Kidney capillary endothelial cell (primary cell): ENCODE results near the gene ERBB2.

Experiments used
- DNase-seq: peaks from one replicate; pipeline ENCODE4 v3.0.0-alpha.2; 2018; ENCODE audit warnings: low spot score

The ERBB2 gene

DNA sequence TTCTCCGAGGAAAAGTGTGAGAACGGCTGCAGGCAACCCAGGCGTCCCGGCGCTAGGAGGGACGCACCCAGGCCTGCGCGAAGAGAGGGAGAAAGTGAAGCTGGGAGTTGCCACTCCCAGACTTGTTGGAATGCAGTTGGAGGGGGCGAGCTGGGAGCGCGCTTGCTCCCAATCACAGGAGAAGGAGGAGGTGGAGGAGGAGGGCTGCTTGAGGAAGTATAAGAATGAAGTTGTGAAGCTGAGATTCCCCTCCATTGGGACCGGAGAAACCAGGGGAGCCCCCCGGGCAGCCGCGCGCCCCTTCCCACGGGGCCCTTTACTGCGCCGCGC lies at the start of gene ERBB2:
Gene ERBB2 (plus strand): TSS at position 247 of the 330 bp plus-strand sequence. CDS start 175 bp downstream, outside the sequence.
- no peak for DNase-seq

DNA sequence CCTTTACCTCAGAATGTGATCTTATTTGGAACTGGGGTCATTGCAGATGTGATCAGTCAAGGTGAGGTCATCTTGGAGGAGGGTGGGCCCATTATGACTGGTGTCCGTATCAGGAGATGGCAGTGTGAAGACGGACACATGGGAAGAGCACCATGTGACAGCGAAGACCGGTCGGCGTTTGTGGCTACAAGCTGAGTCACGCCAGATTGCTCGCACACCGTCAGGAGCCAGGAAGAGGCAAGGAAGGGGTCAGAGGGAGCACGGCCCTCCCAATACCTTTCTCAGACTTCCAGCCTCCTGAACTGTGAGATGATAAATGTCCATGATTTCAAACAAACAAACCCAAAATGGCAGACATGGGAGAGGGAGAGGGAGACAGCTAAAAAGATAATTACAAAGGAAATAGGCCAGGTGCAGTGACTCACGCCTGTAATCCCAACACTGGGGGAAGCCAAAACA lies 49.7 kb upstream of the ERBB2 start:
- no peak for DNase-seq

DNA sequence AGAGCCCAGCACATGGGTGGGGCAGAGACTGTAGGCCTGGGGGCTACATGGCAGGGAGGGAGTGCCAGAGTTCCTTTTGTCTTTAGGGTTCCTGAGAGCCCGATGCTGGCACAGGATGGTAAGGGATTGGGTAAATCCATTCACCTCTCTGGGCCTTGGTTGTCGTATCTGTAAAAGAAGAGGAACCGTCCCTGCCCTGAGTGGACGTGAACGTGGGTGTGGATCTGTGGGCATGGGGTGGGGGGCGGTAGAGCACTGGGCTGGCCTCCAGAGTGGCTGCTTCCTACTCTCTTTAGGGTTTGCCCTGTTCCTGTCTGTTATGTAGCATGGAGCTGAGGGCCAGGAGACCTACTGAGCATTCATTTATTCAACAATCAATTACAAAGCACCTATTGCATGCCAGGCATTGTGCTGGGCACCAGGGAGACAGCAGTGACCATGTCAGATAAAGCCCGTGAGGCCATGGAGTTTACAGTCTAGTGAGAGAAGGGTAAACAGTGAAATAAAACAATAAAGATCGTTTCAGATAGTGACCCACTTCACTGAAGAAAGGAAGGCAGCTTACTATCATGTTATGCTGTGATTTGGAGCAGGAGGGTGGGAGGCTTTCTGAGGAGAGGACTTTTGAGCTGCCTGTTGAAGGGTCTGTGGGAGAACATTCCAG lies 47.8 kb upstream of the ERBB2 start:
- no peak for DNase-seq

DNA sequence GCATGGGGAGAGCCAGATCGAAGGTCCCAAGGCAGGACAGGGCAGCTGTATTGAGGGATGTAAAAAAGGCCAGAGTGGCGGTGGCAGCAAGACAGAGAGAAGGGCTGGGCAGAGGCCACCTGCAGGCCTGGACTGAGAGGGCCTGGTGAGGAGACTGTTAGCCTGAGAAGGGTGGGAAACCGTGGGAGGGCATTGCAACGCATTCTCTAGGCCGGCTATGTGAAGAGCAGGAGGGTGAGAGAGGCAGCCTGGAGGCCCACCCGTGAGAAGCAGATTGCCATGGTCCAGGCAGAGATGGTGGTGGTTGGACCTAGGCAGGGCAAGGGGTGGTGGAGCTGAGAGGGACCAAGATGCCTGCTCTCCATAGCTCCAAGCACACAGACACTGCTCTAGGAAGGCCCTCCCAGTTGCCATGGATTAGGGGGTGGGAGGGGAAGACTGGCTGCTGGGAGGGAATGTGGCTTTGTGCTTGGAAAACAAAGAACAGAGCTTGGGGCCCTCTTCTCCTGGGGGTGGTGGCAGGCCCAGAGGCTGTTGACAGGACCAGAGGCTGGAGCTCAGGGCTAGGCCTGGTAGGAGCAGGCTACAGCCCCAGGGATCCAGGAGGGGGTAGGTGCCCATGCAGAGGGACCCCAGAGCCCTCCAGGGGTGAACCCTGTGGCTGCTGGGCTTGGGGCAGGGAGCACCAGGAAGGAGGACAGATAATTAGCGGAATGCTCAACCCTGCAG lies 47.1 kb upstream of the ERBB2 start:
- no peak for DNase-seq

DNA sequence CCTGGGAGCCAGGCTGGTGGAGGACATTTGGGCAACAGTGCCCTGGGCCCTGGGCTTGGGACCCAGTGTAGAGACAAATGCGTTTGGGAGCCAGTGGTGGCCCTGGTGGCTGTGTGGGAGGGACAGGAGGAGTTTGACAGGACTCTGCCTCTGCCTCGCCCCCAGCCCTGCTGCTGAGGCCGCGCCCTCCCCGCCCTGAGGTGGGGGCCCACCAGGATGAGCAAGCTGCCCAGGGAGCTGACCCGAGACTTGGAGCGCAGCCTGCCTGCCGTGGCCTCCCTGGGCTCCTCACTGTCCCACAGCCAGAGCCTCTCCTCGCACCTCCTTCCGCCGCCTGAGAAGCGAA lies 46.6 kb upstream of the ERBB2 start:
- DNase-seq: no peak

DNA sequence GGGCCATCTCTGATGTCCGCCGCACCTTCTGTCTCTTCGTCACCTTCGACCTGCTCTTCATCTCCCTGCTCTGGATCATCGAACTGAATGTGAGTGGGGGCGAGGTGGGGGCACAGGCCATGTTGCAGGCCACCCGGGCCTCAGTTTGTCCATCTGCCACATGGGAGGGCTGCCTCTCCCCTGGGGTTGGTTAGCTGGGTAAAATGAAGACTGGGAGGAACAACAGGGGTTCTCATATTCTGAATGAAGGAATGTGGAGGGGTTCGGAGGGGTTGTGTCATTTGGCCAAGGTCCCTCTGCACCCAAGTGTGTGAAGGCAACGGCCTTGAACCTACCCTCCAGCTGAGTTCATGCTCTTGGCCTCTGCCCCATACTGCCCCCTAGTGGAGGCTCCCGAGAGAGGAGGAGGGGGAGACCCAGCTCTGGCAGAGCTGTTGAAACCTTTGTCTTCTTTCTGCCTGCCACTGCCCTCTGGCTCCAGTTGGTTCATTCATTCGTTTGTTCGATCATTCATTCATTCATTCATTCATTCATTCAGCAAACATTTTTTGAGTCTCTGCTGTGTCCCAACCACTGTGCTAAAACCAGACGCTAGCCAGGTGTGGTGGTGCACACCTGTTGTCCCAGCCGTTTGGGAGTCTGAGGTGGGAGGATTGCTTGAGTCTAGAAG lies 46.1 kb upstream of the ERBB2 start:
- peak; percentile 57 for DNase-seq

DNA sequence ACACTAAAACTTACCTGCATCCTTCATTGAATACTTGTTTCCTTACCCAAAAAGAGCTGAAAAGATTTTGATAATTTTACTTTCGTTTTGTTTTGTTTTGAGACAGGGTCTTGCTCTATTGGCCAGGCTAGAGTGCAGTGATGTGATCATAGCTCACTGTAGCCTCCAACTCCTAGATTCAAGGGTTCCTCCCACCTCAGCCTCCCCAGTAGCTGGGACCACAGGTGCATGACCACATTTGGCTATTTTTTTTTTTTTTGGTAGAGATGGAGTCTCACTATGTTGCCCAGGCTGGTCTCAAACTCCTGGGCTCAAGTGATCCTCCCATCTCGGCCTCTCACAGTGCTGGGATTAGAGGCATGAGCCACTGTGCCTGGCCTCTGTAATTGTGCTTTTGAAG lies 44.8 kb upstream of the ERBB2 start:
- no peak for DNase-seq

DNA sequence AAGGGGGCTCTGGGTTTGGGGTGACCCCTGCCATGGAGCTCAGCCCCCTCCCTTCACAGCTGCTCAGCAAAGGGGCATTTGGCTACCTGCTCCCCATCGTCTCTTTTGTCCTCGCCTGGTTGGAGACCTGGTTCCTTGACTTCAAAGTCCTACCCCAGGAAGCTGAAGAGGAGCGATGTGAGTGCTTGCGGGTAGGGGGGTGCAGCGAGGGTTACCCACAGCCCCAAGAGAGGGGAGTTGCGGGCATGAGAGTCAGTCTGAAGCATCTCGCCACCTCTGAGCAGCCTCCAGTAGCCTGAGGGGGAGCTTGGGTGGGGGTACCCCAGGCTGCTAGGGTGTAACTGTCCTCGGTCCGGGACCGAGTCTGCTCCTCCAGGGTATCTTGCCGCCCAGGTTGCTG lies 41.5 kb upstream of the ERBB2 start:
- no peak for DNase-seq

DNA sequence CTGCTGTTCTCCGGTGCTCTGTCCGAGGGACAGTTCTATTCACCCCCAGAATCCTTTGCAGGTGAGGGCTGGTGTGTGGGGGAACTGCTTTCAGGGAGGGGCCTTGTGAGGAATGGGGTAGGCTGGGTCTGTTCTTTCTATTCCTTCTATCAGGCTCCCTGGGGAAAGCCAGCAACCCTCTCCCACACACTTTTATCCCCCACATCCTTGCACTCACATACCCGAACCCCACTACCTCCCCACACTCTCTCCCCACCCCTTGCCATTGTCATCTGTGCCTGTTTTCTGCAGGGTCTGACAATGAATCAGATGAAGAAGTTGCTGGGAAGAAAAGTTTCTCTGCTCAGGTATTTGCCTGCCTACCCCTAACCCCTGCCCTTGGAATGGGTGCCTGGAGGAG lies 41.1 kb upstream of the ERBB2 start:
- no peak for DNase-seq

DNA sequence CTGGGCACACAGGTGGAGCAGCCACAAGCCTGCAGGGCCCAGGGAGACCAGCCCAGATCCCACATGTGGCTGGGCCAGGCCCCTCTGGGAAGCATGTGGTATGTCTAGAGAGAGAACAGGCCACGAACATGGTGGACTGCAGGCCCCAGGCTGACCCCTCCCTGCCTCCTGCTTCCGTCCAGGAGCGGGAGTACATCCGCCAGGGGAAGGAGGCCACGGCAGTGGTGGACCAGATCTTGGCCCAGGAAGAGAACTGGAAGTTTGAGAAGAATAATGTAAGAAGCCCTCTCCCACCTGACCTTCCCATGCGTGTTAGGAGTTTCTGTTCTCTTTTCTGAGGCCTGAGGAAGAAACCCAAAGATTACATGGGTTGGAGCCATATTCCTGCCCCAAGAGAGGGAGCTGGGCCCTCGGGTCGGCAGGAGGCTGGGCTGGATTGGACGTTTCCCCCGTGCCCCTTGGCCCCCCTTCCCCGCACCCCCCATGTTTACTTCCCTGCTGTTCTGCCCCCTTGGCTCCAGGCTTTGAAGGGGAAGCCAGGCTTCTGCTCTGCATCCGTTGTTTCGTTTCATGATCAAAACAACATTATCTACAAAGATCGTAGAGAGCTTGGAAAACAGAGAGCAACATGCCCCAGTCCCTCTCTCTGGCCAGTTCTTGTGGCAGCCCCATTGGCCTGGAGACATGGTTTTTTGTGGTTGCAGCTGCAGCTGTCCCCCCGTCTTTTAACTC lies 40.4 kb upstream of the ERBB2 start:
- no peak for DNase-seq

DNA sequence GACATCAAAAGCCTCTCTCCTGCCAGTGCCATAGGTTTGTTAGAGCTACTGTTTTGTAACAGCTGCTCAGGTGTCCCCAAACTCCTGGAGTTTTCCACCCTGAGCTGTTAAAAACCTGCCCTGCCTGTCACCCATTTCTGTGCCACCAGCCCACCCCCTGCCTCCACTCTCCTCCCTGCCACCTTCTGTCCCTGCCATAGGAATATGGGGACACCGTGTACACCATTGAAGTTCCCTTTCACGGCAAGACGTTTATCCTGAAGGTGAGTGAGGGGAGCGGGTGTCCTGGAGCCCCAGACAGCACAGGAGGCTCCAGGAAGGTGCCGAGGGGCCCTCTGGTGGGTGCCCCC lies 39.9 kb upstream of the ERBB2 start:
- no peak for DNase-seq

DNA sequence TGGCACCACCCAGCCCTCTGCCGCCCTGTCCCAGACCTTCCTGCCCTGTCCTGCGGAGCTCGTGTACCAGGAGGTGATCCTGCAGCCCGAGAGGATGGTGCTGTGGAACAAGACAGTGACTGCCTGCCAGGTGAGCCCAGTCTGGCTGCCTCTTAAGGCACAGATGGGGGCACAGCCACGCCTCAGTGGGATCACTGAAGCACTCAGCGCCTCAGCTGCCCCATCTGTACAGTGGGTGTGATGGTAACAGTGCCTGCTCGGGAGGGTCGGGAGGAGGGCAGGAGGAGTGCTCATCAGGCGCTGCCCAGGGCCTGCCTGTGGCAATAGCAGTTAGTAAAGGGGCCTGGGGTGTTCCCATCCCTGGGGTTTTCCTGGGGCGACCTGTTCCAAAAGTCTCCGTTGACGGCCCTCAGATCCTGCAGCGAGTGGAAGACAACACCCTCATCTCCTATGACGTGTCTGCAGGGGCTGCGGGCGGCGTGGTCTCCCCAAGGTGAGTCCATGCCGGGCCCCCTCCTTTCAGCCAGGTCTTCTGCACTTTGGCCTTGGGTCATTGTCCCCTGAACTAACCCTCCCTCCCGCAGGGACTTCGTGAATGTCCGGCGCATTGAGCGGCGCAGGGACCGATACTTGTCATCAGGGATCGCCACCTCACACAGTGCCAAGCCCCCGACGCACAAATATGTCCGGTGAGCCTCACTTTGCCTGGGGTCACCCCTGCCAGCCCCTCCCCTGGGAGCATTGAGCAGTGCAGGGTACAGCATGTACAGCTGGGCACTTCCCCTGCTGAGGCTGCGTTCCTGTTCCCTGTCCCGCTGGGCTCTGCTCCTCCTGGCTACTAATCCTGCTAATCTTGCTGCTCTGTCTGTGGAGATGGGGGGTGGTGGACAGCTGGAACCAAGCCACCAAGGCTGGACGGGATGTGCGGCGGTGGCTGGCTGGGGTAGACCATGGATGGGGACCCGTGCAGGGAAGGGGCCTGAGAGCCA lies 39.2 kb upstream of the ERBB2 start:
- no peak for DNase-seq

DNA sequence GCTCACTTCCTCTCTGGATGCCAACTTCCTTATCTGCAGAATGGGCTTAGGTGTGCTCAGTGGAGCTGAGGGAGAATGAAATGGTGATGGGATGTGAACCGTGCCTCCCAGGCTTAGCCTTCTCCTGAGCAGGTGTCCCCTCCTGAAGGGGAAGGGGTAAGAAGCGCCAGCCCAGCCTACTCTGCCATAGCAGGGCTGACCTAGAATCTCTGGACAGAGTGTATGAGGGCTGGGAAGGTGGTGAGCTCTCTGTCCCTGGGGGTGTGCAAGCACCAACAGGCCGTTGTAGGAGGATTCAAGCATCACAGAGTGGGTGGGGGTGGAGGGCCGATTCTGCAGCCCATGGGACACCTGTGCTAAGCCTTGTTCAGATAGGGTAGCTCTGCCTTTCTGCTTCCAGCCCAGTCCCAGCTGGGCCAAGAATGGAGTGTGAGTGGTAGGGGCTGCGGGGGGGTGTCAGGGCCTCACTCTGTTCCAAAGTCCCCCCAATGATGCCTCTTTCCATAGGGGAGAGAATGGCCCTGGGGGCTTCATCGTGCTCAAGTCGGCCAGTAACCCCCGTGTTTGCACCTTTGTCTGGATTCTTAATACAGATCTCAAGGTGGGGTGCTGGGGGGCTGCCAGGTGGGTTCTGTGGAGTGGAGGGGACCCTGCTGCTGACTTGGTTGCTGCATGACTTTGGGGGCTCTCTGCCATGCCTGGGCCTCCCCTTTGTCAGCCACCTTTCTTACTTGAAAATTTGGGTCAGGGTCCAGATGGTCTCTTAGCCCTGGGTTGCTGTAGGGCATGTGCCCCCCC lies 37.9 kb upstream of the ERBB2 start:
- DNase-seq: no peak

DNA sequence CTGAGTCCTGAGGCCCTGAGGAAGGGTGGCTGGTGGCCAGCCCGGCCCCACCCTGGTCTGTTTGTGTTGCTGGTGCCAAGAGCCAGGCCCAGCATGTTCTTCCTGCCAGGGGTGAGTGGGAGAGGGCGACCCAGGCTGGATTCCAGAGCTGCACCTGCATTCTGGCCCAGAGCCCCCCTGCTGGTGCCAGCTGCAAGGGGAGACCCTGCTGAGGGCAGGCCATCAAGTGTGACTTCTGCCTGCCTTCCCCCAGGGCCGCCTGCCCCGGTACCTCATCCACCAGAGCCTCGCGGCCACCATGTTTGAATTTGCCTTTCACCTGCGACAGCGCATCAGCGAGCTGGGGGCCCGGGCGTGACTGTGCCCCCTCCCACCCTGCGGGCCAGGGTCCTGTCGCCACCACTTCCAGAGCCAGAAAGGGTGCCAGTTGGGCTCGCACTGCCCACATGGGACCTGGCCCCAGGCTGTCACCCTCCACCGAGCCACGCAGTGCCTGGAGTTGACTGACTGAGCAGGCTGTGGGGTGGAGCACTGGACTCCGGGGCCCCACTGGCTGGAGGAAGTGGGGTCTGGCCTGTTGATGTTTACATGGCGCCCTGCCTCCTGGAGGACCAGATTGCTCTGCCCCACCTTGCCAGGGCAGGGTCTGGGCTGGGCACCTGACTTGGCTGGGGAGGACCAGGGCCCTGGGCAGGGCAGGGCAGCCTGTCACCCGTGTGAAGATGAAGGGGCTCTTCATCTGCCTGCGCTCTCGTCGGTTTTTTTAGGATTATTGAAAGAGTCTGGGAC lies 37.1 kb upstream of the ERBB2 start:
- DNase-seq: no peak

DNA sequence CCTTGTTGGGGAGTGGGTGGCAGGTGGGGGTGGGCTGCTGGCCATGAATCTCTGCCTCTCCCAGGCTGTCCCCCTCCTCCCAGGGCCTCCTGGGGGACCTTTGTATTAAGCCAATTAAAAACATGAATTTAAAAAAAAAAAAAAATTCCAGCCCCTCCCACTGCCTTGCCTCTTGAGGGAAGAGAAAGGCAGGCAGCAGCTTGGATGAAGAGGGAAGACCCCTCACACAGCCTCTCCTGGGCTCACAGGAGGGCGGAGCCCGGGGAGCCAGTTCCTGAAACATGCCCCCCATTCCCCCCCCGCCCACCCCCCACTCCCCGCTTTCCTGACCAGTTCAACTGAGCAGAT lies 36.5 kb upstream of the ERBB2 start:
- DNase-seq: no peak

DNA sequence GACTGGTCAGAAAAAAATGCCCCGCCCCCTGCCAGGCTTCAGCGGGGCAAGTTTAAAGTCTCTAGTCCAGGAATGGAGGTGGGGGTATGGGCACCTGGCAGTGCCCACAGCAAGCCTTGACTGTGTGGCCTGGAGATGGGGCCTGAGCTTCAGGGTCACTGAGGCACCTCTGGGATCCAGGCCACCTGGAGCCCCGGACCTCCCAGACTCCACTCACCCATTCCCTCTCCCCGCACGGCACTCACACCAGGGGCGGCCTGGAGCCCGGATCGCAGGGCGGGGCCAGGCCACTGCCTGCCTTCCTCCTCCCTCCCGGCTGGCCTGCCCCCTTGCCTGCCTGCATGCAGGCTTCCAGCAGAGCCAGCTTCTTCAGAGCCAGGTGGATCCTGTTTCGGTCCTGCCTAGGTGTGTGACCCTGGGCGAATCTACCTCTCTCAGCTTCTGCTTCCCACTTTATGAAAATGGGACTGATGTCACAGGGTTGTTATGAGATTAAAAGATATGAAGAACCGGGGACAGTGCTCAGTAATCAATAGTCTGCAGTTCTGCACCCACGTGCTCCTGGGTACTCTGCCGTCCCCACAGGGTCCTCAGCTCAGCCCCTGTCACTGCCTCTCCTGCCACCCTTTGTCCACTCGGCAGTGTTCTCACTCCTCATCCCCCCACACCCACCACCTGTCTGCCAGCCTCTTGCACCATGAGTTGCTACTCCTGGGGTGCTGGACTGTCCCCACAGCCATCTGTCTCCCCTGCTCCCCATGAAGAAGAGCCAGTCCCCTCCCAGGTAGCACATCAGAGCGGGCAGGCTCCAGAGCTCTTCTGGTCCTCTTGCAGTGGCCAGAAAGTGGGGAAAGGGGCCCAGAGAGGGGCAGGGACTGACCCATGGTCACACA lies 35.9 kb upstream of the ERBB2 start:
- DNase-seq: no peak

DNA sequence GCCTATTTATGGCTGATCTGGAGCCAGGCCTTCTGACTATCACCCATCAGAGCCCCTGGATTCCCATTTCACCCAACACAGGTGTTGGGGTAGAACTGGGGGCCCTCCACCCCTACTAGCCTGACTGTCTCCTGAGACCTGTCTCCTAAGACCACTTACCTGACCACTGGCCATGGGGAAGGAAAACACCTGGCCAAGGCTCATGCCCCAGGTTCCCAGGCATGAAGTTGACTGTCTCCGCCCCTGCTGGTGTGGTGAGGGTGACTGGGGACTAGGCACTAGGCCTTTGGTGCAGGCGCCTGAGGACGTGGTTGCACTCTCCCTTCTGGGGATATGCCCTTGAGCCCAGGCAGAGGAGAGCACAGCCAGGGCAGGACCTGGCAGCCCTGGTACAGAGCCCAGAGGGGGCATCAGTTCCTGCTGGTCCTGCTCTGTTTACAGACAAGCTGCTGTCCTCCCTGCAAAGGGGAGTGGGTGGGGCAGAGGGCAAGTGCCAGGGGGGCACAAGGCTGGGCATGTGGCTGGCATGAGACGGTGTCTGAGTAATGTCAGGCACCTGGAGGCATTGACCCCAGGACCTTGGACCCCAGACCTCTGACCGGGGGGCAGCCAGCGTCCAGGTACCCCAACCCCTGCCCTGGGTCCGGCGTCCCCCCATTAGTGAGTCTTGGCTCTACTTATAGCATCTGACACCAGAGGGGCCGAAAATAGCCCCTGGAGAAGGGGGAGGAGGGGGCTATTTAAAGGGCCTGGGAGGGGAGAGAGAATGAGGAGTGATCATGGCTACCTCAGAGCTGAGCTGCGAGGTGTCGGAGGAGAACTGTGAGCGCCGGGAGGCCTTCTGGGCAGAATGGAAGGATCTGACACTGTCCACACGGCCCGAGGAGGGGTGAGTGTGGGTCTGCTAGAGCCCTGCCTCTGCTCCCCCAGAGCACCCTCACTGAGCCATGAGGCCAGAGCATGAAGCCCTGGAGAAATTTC lies 35.0 kb upstream of the ERBB2 start, which contains the start of gene TCAP:
Gene TCAP (plus strand): TSS at position 769 of the 981 bp plus-strand sequence. CDS start 11 bp downstream, at position 780.
- no peak for DNase-seq
